Adrenal gland (tissue), 12 donors: ENCODE data around the gene ABCD1. TPM values are rescaled to one million over a fixed set of nuclear protein-coding genes. Genes with fewer than 3 reads are reported as not detected.
"Not testable (repeated sequence)": the region's sequence is repeated elsewhere in the genome, so short reads cannot be mapped to it uniquely, and the experiment has no call there.

Experiments
- DNase-seq, 7 donors: peaks; one replicate each; pipeline ENCODE4 v3.0.0-alpha.2; 2019 to 2020
- H3K27ac ChIP-seq, 5 donors: fragments of 200-600 bp; sonication (generic) in 4 of 5; 1 replicate in 3 of 5; 2 replicates in 2 of 5; pipeline versions ENCODE4 v1.5.1 to v1.8.0; 2016 to 2020; ENCODE audit warnings: mild to moderate bottlenecking in 1 of 5
- H3K27me3 ChIP-seq: fragments of 200-600 bp; 2 replicates; pipeline ENCODE4 v1.8.0; 2021
- H3K36me3 ChIP-seq, 2 donors: fragments of 200-600 bp; replicated peaks in 1 of 2; 1 replicate in 1 of 2; 2 replicates in 1 of 2; pipeline versions ENCODE4 v1.5.1 to v1.8.0; 2018 to 2022
- H3K4me1 ChIP-seq, 2 donors: fragments of 200-600 bp; replicated peaks in 1 of 2; 1 replicate in 1 of 2; 2 replicates in 1 of 2; pipeline versions ENCODE4 v1.5.1 to v1.8.0; 2018 to 2021
- H3K4me3 ChIP-seq, 4 donors: fragments of 200-600 bp; sonication (generic) in 3 of 4; one replicate each; pipeline ENCODE4 v1.5.1; 2016 to 2018
- H3K9me3 ChIP-seq, 3 donors: fragments of 200-600 bp; sonication (generic) in 1 of 3; replicated peaks in 1 of 3; 1 replicate in 2 of 3; 2 replicates in 1 of 3; pipeline versions ENCODE4 v1.5.1 to v1.8.0; 2016 to 2021
- POLR2A ChIP-seq, 2 donors: fragments of 450-650 bp; IDR thresholded peaks; one replicate each; pipeline ENCODE4 v1.6.1; 2017; ENCODE audit warnings: antibody characterized with exemption in 2 of 2, mild to moderate bottlenecking in 2 of 2, moderate library complexity in 1 of 2
- WGBS, 4 donors: extraction: QIAGEN DNeasy Blood & Tissue Kit in 2 of 4; methylation state at CpG; one replicate each; pipeline versions ENCODE4 v1.1.5 to v1.1.7; 2013 to 2017; 5-methylcytosine and 5-hydroxymethylcytosine counted together
- intact Hi-C, 2 donors: fragments of 100-400 bp; cut with DNase I; formaldehyde crosslinking; loops; one replicate each; pipeline versions ENCODE4 v1.14.1 to v1.15.0; 2022 to 2023
- polyA plus RNA-seq, 3 donors: library from polyadenylated mRNA; stranded (reverse); fragments of 200-250 nt in 2 of 3; fragments of 350-450 nt in 1 of 3; fragmentation: Illumina TruSeq in 1 of 3; extraction: RNeasy Lipid Tissue Mini Kit (QIAGEN cat#74804) in 1 of 3; gene quantifications; one replicate each; pipeline ENCODE4 v1.2.3, GENCODE V29; 2013 to 2014
- total RNA-seq, 9 donors: library from RNA; depleted of rRNA in 4 of 9; stranded (reverse); fragments of >200 nt in 4 of 9; fragments of 120-200 nt in 1 of 9; fragmentation: NEBNext Ultra II Directional in 1 of 9; extraction: Animal tissue kit (Norgen Biotek cat#: 25700) in 1 of 9; gene quantifications; one replicate each; pipeline versions ENCODE4 v1.1.0 to v1.2.4, GENCODE V29; 2013 to 2023
- TF ChIP-seq, protein P1 (sequence below), 6 experiments: fragments of 450-650 bp in 4 of 6; fragments of 200-600 bp in 2 of 6; sonication (generic) in 1 of 6; IDR thresholded peaks; 1 replicate in 5 of 6; 2 replicates in 1 of 6; pipeline versions ENCODE4 v1.5.1 to v1.8.0; 2016 to 2021; ENCODE audit warnings: antibody characterized with exemption in 6 of 6, mild to moderate bottlenecking in 2 of 6, moderate library complexity in 1 of 6
- donor health status: healthy with polysubstance abuse.
- donor health status: Bipolar disorder and iron deficiency.
- donor health status: DM: yes; HTN: yes; CAD: no.
- donor health status: DM: no; HTN: no; CAD: no.
- donor health status: DM: no; HTN: no; CAD: no.
- donor health status: DM: yes; HTN: yes; CAD: no.

The ABCD1 gene
- total and polyA plus RNA-seq, 12 donors, result 29.6 to 78.0 (median 50.4) TPM

DNA sequence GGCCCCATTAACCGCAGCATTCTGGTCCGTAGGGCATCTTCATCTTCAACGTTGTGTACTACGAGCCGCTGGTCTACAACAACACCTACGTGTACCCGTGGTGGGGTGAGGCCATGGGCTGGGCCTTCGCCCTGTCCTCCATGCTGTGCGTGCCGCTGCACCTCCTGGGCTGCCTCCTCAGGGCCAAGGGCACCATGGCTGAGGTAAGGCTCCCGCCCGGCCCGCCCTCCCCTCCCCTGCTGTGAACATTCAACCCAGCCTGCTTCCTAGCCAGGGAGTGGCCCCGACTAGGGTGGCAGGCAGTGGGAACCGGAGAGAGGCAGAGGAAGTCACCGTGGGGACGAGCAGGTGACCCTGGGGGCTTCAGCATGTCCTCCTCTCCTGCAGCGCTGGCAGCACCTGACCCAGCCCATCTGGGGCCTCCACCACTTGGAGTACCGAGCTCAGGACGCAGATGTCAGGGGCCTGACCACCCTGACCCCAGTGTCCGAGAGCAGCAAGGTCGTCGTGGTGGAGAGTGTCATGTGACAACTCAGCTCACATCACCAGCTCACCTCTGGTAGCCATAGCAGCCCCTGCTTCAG is 29.9 kb upstream of the ABCD1 start:
- no peaks in the 10 kb centered on the region for H3K4me1 ChIP-seq
- peak in 1 of 7 donors; percentile 6 for DNase-seq
- no peak overlapping the region for H3K4me3 ChIP-seq
- no peaks in the 10 kb centered on the region for H3K27me3 ChIP-seq
- intact Hi-C loops, result no loop called here
- no peaks in the 10 kb centered on the region for H3K36me3 ChIP-seq
- WGBS, 4 donors, result 70 to 96% (median 72%) methylated on average over 10 to 23 of the region's 23 CpGs; no CpG with 5 or more reads in 1 of the 4 donors
- no peak for TF ChIP-seq POLR2A (IDR thresholded peaks at IDR 0.05)
- TF ChIP-seq, protein P1, sequence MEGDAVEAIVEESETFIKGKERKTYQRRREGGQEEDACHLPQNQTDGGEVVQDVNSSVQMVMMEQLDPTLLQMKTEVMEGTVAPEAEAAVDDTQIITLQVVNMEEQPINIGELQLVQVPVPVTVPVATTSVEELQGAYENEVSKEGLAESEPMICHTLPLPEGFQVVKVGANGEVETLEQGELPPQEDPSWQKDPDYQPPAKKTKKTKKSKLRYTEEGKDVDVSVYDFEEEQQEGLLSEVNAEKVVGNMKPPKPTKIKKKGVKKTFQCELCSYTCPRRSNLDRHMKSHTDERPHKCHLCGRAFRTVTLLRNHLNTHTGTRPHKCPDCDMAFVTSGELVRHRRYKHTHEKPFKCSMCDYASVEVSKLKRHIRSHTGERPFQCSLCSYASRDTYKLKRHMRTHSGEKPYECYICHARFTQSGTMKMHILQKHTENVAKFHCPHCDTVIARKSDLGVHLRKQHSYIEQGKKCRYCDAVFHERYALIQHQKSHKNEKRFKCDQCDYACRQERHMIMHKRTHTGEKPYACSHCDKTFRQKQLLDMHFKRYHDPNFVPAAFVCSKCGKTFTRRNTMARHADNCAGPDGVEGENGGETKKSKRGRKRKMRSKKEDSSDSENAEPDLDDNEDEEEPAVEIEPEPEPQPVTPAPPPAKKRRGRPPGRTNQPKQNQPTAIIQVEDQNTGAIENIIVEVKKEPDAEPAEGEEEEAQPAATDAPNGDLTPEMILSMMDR (IDR thresholded peaks at IDR 0.05), result no peak
- H3K27ac ChIP-seq, result no peak overlapping the region
- H3K9me3 ChIP-seq, result no peaks in the 10 kb centered on the region

DNA sequence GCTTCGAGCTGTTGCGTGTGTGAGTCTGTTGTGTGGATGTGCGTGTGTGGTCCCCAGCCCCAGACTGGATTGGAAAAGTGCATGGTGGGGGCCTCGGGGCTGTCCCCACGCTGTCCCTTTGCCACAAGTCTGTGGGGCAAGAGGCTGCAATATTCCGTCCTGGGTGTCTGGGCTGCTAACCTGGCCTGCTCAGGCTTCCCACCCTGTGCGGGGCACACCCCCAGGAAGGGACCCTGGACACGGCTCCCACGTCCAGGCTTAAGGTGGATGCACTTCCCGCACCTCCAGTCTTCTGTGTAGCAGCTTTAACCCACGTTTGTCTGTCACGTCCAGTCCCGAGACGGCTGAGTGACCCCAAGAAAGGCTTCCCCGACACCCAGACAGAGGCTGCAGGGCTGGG is 28.6 kb upstream of the ABCD1 start:
- H3K36me3 ChIP-seq, result no peaks in the 10 kb centered on the region
- no peaks in the 10 kb centered on the region for H3K9me3 ChIP-seq
- no peak for DNase-seq
- no peak for TF ChIP-seq POLR2A (IDR thresholded peaks at IDR 0.05)
- TF ChIP-seq, protein P1 (IDR thresholded peaks at IDR 0.05), result no peak
- intact Hi-C loops, result no loop called here
- H3K4me3 ChIP-seq, result no peak overlapping the region
- WGBS, 4 donors, result 79 to 92% (median 80%) methylated on average over 5 to 15 of the region's 15 CpGs; no CpG with 5 or more reads in 1 of the 4 donors
- H3K27me3 ChIP-seq, result no peaks in the 10 kb centered on the region
- H3K4me1 ChIP-seq, result peaks cover 0 to 4% of the 10 kb centered on the region in 2 donors
- H3K27ac ChIP-seq, result no peak overlapping the region

DNA sequence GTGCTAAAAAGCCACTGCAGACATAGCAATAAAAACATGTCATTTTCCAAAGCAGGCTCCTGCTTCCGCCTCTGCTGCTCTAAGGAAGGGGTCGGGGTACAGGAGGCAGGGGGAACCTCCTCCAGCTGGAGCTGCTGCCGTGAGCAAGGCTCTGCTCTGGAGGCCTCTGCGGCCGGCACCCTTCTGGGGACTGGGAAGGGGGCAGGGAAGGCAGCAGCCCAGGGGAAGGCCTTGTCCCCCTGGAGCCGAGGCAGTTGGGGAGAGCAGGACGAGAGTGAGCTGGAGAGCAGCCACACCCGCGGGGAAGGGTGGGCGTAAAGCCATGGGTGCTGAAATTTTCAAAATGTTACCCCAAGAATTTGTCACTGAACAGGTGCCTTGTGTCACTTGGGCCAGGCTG is 28.1 kb upstream of the ABCD1 start:
- H3K27ac ChIP-seq, H3K4me3 ChIP-seq, intact Hi-C loops, H3K27me3 ChIP-seq, H3K36me3 ChIP-seq, H3K9me3 ChIP-seq, H3K4me1 ChIP-seq: not testable (repeated sequence)
- 69 to 86% (median 75%) methylated on average over 5 to 10 of the region's 10 CpGs for WGBS, 4 donors
- peak in 1 of 7 donors; percentile 7 for DNase-seq

DNA sequence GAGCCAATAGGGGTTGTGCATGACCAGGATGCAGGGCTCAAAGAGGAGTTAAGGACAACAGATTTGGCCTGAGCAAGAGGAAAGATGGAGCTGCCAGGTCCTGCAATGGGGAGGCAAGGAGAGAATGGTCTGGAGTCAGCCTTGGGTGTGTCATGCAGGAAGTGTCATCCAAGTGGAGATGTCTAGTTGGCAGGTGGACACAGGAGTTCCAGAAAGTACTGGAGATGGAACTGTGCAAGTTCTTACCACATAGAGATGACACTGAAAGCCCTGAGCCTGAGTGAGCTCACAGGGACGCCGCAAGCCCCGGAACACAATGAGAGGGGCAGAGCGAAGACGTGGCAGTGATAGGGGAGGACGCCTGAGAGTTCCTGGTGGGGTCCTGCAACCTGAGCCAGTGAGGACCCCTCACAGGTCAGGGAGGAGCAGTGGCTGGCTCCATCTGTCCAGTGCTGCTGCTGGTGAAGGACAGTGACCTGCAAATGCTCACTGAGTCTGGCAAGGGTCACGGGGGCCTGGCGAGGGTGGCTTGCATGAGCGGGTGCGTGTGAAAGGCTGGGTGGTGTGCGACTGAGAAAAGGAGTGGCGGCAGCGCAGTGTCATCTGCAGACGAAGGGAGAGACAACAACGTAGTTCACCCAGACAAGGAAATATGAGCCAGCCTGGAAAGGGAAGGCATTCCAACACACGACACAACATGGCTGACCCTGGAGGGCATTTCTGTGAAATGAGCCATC is 27.5 kb upstream of the ABCD1 start:
- H3K27me3 ChIP-seq, H3K36me3 ChIP-seq, H3K27ac ChIP-seq, H3K9me3 ChIP-seq, intact Hi-C loops, H3K4me1 ChIP-seq, H3K4me3 ChIP-seq: not testable (repeated sequence)
- 86 to 91% (median 87%) methylated on average over 14 to 16 of the region's 16 CpGs for WGBS, 4 donors
- DNase-seq, result peak in 1 of 7 donors; percentile 6

DNA sequence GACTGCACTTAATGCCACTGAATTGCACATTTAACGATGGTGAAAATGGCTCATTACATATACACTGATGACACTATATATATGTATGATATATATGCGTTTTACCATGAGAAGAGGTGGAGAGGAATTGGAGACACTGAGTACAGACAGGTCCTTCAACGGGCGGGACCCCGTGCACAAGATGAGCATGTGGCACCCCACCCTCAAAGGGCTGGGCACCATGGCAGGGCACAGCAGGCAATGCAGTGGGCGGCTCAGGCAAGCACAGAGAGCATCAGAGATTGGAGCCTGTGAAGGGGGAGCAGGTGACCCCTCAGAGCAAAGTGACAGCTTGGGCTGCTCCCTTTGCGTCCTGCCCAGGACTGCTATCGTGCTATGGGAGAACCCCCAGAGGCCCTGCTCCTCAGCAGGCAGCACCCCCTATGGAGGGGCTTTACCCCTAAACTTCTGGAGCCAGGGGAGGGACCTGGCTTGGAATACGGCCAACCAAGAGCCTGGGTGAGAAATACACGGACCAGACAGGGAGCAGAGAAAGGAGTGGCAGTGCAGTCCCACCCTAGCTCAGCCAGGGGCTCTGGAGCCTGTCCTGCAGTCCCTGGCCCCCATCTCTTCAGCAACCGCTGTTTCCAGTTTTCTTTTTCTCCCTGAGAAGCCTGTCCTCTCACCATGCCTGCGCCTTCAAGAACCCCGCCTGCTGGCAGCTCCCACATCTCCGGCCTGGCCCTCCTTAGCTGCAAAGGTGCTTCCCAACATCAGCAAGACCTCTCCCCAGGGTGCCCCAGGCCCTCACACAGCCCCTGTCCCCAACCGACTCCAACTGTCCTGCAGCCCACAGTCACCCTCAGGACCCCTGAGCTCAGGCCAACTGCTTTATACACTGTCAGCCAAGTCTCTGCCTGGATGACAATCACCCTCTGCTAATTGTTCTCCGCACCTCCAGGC is 26.5 kb upstream of the ABCD1 start:
- Histone ChIP-seq H3K36me3 (peaks cover 0 to 16% of the 10 kb centered on the region in 2 donors), H3K9me3 (no peaks in the 10 kb centered on the region), H3K4me3 (no peak overlapping the region), H3K27ac (no peak overlapping the region), H3K4me1 (peaks cover 0 to 4% of the 10 kb centered on the region in 2 donors), H3K27me3 (no peaks in the 10 kb centered on the region)
- intact Hi-C loops, result no loop called here
- no peak for DNase-seq
- TF ChIP-seq, protein P1 (IDR thresholded peaks at IDR 0.05), result no peak
- TF ChIP-seq POLR2A (IDR thresholded peaks at IDR 0.05), result no peak
- WGBS, 4 donors, result 80 to 92% (median 91%) methylated on average over 7 to 14 of the region's 16 CpGs

DNA sequence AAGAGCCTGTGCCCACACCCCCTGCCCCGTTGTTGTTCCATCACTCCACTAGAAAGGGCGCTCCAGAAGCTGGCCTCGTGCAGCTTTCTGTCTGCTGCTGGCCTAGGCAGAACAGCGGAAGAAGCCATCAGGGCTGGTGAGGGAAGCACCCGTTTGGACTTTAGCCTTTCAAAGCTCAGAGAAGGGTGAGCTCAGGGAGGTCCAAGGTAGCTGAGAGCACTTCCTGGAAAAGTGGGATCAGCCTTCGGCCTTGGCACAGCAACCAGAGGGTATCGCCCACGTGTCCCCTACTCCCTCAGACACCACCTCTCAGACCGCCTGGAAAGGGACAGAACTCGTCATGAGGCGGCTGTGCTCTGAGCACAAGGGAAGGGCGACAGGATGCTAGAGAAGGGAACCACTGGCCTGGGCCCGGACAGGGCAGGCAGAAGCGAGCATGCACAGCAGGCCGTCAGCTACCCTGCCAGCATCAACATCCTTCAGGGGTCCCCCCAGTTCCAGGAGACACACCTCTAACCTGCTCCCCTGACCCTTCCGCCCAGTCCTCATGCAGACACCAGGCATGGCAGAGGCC is 25.4 kb upstream of the ABCD1 start:
- peak overlapping the region in 3 of 5 donors; percentile 8 to 83 (median 82) for H3K27ac ChIP-seq
- 59 to 73% (median 64%) methylated on average over 5 to 16 of the region's 16 CpGs for WGBS, 4 donors
- intact Hi-C loops, H3K27me3 ChIP-seq, H3K4me1 ChIP-seq, H3K9me3 ChIP-seq, H3K4me3 ChIP-seq: not testable (repeated sequence)
- peak in 1 of 7 donors; percentile 23 for DNase-seq
- peaks cover 0 to 16% of the 10 kb centered on the region in 2 donors for H3K36me3 ChIP-seq
